Measurements from ENCODE around the gene CHIC1. TPM values are rescaled to one million over a fixed set of nuclear protein-coding genes. Genes with fewer than 3 reads are reported as not detected.
"Not testable (repeated sequence)": the region's sequence is repeated elsewhere in the genome, so short reads cannot be mapped to it uniquely, and the experiment has no call there.

Gene CHIC1
- polyA plus RNA-seq (2013, experiment 1 of 2; ENCODE audit: insufficient read length): 4.0 TPM
- 3.7 TPM for polyA plus RNA-seq (2013, experiment 2 of 2; ENCODE audit: insufficient read length)

DNA sequence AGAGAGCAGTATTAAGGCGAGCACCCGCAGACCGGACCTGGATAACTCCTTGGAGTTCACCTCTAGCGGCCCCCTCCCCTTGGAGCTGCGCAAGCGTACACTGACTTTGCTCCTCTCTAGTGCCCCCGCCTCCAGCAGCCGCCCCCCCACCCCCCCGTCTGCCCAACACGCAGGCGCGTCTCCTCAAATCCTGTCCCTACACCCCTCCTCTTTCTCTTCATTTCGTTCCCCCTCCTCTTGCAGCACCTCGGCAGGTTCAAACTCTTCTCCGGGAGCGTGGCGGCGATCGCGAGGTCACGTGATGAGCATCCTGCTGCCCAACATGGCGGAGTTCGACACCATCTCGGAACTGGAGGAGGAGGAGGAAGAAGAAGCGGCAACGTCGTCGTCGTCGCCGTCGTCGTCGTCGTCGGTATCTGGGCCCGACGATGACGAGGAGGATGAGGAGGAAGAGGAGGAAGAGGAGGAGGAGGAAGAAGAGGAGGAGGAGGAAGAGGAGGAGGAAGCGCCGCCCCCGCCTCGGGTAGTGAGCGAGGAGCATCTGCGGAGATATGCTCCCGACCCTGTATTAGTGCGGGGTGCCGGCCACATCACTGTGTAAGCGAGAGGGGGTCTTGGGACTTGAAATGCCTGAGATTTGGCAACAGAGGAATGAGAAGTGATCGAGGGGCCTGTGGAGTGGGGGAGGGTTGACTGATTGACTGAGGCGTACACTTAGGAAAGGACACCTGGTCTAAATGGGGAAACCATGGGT is at the start of gene CHIC1:
Gene CHIC1 (plus strand): TSS at position 214 of the 754 bp plus-strand sequence. CDS start 88 bp downstream, at position 302.
- peak; percentile 71 for DNase-seq

DNA sequence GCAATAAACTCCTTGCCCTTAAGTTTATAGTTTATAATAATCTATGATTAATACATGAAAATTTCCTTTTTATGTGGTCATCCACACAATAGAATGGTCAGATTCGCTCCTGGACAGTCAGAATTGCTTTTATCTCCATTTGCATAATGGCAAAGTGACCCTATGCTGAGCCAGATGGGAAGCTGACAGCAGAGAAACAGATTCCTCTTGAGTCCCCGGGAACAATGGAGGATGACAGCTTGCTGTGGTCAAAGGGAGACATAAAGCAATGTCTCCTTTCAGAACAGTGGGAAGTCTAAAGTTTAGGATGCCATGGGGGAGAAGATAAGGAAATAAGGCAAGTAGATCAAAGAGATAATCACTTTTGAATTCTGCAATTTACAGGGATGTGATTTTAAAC is 40.2 kb upstream of the CHIC1 start:
- DNase-seq: not testable (repeated sequence)

- DNase-seq: no peak
Observed at GRCh38 chrX:73524906-73525305, 38.1 kb upstream of the CHIC1 start.

DNA sequence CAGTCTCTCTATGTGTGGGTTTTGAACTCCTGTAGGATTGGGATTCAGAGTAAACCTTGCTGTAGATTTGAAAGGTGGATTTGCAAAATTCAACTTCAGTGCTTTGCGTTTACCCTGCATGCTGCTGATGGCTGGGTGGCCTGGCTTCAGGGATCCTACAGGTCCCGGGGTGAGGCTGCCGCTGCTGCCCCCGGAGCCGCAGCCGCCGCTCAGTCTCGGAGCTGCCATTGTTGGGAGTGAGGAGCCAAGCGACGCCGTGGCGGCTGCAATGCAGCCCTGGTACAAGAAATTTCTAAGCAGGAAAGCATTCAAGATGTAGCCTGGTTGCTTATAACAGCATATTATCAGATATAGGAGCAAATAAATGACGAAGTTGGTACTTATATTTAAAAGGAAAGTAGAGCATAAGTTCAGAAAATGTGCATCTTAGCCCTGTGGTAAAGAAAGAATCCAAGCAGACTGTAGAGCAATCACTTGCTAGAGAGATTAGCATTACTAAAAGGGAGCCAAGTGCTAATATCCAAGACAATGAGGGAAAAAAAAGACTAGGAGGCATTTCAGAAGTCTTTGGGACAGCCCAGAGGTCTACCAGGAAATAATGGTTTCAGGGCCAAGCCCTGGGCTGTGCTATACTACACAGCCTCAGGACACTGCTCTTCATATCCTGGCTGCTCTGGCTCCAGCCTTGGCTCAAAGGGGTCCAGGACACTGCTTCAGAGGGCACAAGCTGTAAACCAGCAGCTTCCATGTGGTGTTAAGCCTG is 36.9 kb upstream of the CHIC1 start:
- DNase-seq: no peak

- DNase-seq: not testable (repeated sequence)
Observed at GRCh38 chrX:73531655-73532054, 31.3 kb upstream of the CHIC1 start.

GRCh38 chrX:73556159-73556558 is 6.8 kb upstream of the CHIC1 start:
- DNase-seq: no peak

DNA sequence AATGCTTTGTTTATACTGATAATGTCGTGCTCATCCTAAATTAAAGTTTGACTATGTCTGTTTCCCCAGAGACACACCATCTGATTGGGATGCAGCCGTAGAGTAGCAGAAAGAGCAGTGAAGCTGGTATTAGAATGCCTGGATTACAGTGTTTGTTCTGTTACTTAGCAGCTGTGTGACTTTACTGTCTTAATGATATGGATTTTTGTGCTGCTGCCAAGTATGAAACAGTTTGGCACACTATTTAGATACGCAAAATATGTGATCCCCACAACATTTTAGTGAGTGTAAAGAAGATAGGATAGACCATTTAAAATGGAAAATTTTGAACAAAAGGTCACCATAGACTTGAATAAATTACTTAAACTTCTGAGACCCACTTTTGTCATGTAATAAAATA is 1.2 kb upstream of the CHIC1 start:
- peak; percentile 20 for DNase-seq

GRCh38 chrX:73562458-73562857 is 539 bp upstream of the CHIC1 start:
- DNase-seq: no peak

- no peak for DNase-seq
Observed at GRCh38 chrX:73563738-73564068, 706 bp downstream of the CHIC1 start.

DNA sequence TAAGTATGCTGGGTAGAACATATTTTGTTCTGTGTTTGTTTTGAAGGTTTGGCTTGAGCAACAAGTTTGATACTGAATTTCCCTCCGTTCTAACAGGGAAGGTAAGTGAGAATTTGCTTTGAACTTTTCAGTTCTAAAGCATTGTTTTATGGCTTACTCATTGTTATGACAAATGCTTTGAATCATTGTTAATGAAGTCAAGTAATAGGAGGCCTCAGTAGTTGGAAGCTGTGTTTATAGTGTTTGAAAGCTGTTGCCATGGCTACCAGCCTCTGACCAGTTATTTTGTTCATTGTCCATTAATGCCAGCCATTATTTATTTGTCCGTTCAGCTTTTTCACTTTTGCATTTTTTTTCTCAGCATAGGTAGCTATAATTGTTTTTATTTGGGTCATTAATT is 14.4 kb downstream of the CHIC1 start:
- DNase-seq: peak; percentile 63

DNA sequence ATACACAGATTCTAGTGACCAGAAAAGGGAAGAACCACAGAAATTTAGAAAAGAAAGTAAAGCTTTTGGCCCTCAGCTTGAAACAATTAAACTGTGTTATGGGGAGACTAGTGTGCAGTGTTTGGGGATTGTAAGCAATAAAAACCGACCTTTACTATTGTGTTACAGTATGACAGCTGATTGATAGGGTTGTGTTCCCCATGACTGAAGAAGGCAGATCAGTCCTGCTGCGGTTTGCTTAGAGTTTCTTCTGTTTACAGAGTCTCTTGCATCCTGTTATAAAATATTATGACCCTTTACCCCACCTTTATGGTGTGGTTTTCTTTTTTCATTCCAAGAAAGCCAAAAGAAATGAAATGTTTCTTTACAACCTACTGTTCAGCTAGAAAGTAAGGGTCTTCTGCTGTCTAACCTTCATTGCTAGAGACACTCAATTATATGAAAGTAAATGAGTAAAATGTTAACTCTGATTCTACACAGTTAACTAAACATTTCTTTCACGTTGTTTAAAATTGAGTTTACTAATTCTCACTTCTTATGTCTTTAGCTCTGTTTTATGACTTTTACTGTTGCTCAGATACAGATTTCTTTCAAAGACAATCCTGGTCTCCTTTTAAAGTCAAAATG is 18.1 kb downstream of the CHIC1 start:
- DNase-seq: peak; percentile 0

DNA sequence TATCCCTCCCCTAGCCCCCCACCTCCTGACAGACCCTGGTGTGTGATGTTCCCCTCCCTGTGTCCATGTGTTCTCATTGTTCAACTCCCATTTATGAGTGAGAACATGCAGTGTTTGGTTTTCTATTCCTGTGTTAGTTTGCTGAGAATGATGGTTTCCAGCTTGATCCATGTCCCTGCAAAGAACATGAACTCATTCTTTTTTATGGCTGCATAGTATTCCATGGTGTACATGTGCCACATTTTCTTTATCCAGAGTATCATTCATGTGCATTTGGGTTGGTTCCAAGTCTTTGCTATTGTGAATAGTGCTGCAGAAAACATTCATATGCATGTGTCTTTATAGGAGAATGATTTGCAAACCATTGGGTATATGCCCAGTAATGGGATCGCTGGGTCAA is 34.8 kb downstream of the CHIC1 start:
- not testable (repeated sequence) for DNase-seq

DNA sequence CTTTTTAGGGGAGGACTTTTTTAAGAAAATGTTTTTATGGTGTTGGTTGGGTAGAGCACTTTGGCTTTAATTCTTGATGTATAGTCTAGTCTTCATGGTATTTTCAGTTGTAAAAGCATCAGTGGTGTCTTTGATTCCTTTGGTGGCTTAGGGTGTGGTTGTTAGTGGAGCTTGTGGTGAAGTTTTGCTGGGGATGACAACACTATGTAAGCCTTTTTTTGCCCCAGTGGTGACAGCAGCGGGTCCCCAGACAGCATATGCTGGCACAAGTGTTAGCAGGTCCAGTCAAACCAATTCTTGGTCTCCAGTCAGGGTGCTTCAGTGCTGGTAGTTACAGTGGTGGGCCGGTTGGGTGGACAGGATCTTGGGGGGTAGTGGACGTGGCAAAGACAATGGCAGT is 52.0 kb downstream of the CHIC1 start:
- no peak for DNase-seq

GRCh38 chrX:73641669-73642068 is 78.7 kb downstream of the CHIC1 start:
- not testable (repeated sequence) for DNase-seq

GRCh38 chrX:73647212-73647611 is 84.2 kb downstream of the CHIC1 start:
- no peak for DNase-seq

DNA sequence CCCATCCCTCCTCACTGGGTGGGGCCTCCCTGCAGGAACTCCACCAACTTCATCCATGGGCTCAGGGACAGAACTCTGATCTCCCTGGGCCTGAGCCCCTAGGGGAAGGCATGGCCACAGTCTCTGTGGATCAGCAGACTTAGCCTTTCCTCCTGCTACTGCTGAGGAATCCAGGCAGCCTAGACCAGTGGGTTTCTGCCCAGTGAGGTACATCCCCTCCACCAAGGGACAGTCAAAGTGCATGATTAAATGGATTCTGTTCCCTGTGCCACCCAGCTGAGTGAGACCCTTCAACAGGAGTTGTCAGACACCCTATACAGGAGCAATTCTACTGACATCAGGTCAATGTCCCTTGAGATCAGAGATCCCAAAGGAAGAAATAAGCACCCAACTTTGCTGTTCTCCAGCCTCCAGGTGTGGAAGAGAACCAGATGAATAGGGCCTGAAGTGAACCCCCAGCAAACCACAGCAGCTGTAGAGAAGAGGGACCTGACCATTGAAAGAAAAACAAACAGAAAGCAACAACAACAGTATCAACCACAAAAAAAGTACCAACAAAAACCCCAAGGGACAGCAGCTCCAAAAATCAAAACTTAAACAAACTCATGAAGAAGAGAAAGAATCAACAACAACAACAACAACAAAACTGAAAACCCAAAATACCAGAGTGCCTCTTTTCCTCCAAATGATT is 84.8 kb downstream of the CHIC1 start:
- DNase-seq: no peak

- DNase-seq: not testable (repeated sequence)
Observed at GRCh38 chrX:73661322-73661721, 98.3 kb downstream of the CHIC1 start.

DNA sequence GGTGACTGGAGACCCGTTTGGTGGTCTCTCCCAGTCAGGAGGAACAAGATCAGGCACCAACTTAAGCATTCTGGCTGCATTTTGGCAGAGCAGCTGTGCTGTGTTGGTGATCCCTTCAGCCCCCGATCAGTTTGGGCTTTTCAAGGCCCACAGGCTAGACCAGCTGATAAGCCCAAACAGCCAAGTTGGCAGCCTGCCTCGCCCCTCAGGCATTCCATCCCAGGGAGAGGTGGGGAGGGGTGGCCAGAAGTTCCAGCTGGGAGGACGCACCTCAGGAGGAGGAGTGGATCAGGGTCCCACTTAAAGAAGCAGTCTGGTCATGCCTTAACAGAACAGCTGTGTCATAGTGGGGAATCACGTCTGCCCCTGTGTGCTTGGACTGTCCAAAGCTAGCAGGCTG is 105.8 kb downstream of the CHIC1 start:
- no peak for DNase-seq

DNA sequence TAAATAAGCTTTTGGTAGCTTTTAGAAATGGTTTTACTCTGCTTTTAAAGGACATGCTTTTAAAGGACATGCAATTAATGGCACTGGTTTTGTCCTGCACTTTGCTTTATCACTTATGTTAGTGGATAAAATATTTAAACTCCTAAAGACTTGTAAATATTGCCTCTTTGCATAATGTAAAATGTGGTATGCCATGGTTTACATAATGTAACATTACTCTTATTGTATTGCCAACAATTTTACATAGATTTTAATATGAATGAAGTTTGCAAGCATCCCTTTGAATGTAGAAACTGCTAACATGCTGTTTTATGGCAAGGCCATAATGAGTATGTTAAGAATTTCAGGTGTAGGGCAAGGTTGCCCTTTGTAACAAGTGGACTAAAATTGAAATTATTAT is 118.4 kb downstream of the CHIC1 start:
- DNase-seq: no peak

GRCh38 chrX:73683236-73683859 is 120.4 kb downstream of the CHIC1 start:
- no peak for DNase-seq

- DNase-seq: not testable (repeated sequence)
Observed at GRCh38 chrX:73707014-73707413, 144.0 kb downstream of the CHIC1 start.

- DNase-seq: no peak
Observed at GRCh38 chrX:73728602-73729001, 165.6 kb downstream of the CHIC1 start.
